WTC11 (cell line): ENCODE data around the gene SLC25A12. TPM values are rescaled to one million over a fixed set of nuclear protein-coding genes. Genes with fewer than 3 reads are reported as not detected.
A peak's percentile ranks its signal among the peaks of the same experiment; 100 is the strongest.

Source experiments
- ATAC-seq: fragments of 200-7000 bp; cut with Tn5 transposase; 2 replicates; pipeline ENCODE4 v1.10.0; 2021; ENCODE audit warnings: mild to moderate bottlenecking, moderate library complexity
- Bru-seq: library from RNA; stranded (reverse); fragments of 400-500 nt; gene quantifications from one replicate; lab custom pipeline; 2021; lab: Mats Ljungman, UMichigan
- CTCF ChIA-PET: fragments of 300-600 bp; sonication (Branson Sonifier 250); formaldehyde crosslinking; loops from one replicate; lab custom pipeline; 2021; ENCODE audit warnings: antibody characterized with exemption; lab: Charles Lee
- POLR2A ChIA-PET: fragments of 350-600 bp; sonication (Branson Sonifier 250); formaldehyde crosslinking; loops from one replicate; lab custom pipeline; 2021; ENCODE audit warnings: antibody characterized with exemption; lab: Charles Lee
- DNase-seq: peaks from one replicate; pipeline ENCODE4 v3.0.0; 2021; ENCODE audit warnings: low spot score
- H3K27ac Mint-ChIP-seq: 2 replicates; pipeline ENCODE4 v1.8.0; 2021; ENCODE audit warnings: mixed read lengths
- H3K27me3 Mint-ChIP-seq: 2 replicates; pipeline ENCODE4 v1.8.0; 2021; ENCODE audit warnings: low read depth, mild to moderate bottlenecking, moderate library complexity, mixed read lengths
- H3K36me3 Mint-ChIP-seq: 2 replicates; pipeline ENCODE4 v1.8.0; 2021; ENCODE audit warnings: mixed read lengths
- H3K4me1 Mint-ChIP-seq: 2 replicates; pipeline ENCODE4 v1.8.0; 2022; ENCODE audit warnings: mixed read lengths
- H3K4me3 Mint-ChIP-seq: 2 replicates; pipeline ENCODE4 v1.8.0; 2021; ENCODE audit warnings: mild to moderate bottlenecking, moderate library complexity, mixed read lengths
- H3K9me3 Mint-ChIP-seq: 2 replicates; pipeline ENCODE4 v1.8.0; 2021; ENCODE audit warnings: mixed read lengths
- ATF6 ChIP-seq: sonication (generic); formaldehyde crosslinking; IDR thresholded peaks from 2 replicates; pipeline ENCODE4 v1.8.1; 2023; ENCODE audit warnings: mild to moderate bottlenecking, missing genetic modification reagents
- ELF4 ChIP-seq: sonication (generic); formaldehyde crosslinking; IDR thresholded peaks from 2 replicates; pipeline ENCODE4 v1.8.1; 2022; ENCODE audit warnings: low read depth, mild to moderate bottlenecking, moderate library complexity, missing genetic modification reagents
- ESRRA ChIP-seq: sonication (generic); formaldehyde crosslinking; IDR thresholded peaks from 2 replicates; pipeline ENCODE4 v1.8.1; 2022; ENCODE audit warnings: mild to moderate bottlenecking, missing genetic modification reagents, borderline replicate concordance
- FOXK1 ChIP-seq: sonication (generic); formaldehyde crosslinking; IDR thresholded peaks from 2 replicates; pipeline ENCODE4 v1.8.0; 2022; ENCODE audit warnings: mild to moderate bottlenecking, moderate library complexity, missing genetic modification reagents
- FOXP1 ChIP-seq: sonication (generic); formaldehyde crosslinking; IDR thresholded peaks from 2 replicates; pipeline ENCODE4 v1.8.0; 2022; ENCODE audit warnings: missing genetic modification reagents, mild to moderate bottlenecking, moderate library complexity, borderline replicate concordance
- IRF2 ChIP-seq: sonication (generic); formaldehyde crosslinking; IDR thresholded peaks from 2 replicates; pipeline ENCODE4 v1.8.0; 2022; ENCODE audit warnings: low read depth, missing genetic modification reagents, borderline replicate concordance
- KAT7 ChIP-seq: sonication (generic); formaldehyde crosslinking; IDR thresholded peaks from 2 replicates; pipeline ENCODE4 v1.8.1; 2023; ENCODE audit warnings: missing genetic modification reagents, mild to moderate bottlenecking, borderline replicate concordance
- MAX ChIP-seq: sonication (generic); formaldehyde crosslinking; IDR thresholded peaks from 2 replicates; pipeline ENCODE4 v1.8.0; 2022; ENCODE audit warnings: mild to moderate bottlenecking, missing genetic modification reagents
- NFE2L1 ChIP-seq: sonication (generic); formaldehyde crosslinking; IDR thresholded peaks from 2 replicates; pipeline ENCODE4 v1.8.1; 2023; ENCODE audit warnings: missing genetic modification reagents
- PREB ChIP-seq: sonication (generic); formaldehyde crosslinking; IDR thresholded peaks from 2 replicates; pipeline ENCODE4 v1.8.1; 2022; ENCODE audit warnings: mild to moderate bottlenecking, missing genetic modification reagents, moderate library complexity, borderline replicate concordance
- RELA ChIP-seq: sonication (generic); formaldehyde crosslinking; IDR thresholded peaks from 2 replicates; pipeline ENCODE4 v1.8.1; 2022; ENCODE audit warnings: missing genetic modification reagents, mild to moderate bottlenecking, borderline replicate concordance
- SP1 ChIP-seq: sonication (generic); formaldehyde crosslinking; conservative IDR thresholded peaks from 2 replicates; pipeline ENCODE4 v1.8.1; 2022; ENCODE audit warnings: missing genetic modification reagents
- TEAD1 ChIP-seq: sonication (generic); formaldehyde crosslinking; IDR thresholded peaks from 2 replicates; pipeline ENCODE4 v1.8.0; 2022; ENCODE audit warnings: mild to moderate bottlenecking, missing genetic modification reagents
- ZNF138 ChIP-seq: sonication (generic); formaldehyde crosslinking; conservative IDR thresholded peaks from 2 replicates; pipeline ENCODE4 v1.8.1; 2022; ENCODE audit warnings: mild to moderate bottlenecking, moderate library complexity, missing genetic modification reagents
- ZNF317 ChIP-seq: sonication (generic); formaldehyde crosslinking; IDR thresholded peaks from 2 replicates; pipeline ENCODE4 v1.8.1; 2023; ENCODE audit warnings: low read depth, mild to moderate bottlenecking, moderate library complexity, missing genetic modification reagents, borderline replicate concordance
- ZNF396 ChIP-seq: fragments of 250-450 bp; sonication (Bioruptor Pico); IDR thresholded peaks from 2 replicates; pipeline ENCODE4 v1.8.0; 2021; ENCODE audit warnings: mild to moderate bottlenecking, moderate library complexity, borderline replicate concordance
- long read RNA-seq, 3 experiments: library from RNA in 1 of 3; library from capped mRNA in 1 of 3; library from polyadenylated mRNA in 1 of 3; unstranded in 2 of 3; stranded (forward) in 1 of 3; transcript quantifications; one replicate each; pipeline ENCODE4 v2.0.0, GENCODE V29; 2021
- total RNA-seq: library from RNA; stranded (reverse); gene quantifications from 3 replicates; pipeline ENCODE4 v1.2.3, GENCODE V29; 2021
- TF ChIP-seq, protein P1 (sequence below): sonication (generic); formaldehyde crosslinking; IDR thresholded peaks from 2 replicates; pipeline ENCODE4 v1.8.0; 2022; ENCODE audit warnings: mild to moderate bottlenecking, missing genetic modification reagents
- TF ChIP-seq, protein P2 (sequence below): sonication (generic); formaldehyde crosslinking; IDR thresholded peaks from 2 replicates; pipeline ENCODE4 v1.8.1; 2023; ENCODE audit warnings: mild to moderate bottlenecking, moderate library complexity, missing genetic modification reagents
- TF ChIP-seq, protein P3 (sequence below): sonication (generic); formaldehyde crosslinking; IDR thresholded peaks from 2 replicates; pipeline ENCODE4 v1.8.1; 2022; ENCODE audit warnings: mild to moderate bottlenecking, moderate library complexity, missing genetic modification reagents

Gene SLC25A12, protein sequence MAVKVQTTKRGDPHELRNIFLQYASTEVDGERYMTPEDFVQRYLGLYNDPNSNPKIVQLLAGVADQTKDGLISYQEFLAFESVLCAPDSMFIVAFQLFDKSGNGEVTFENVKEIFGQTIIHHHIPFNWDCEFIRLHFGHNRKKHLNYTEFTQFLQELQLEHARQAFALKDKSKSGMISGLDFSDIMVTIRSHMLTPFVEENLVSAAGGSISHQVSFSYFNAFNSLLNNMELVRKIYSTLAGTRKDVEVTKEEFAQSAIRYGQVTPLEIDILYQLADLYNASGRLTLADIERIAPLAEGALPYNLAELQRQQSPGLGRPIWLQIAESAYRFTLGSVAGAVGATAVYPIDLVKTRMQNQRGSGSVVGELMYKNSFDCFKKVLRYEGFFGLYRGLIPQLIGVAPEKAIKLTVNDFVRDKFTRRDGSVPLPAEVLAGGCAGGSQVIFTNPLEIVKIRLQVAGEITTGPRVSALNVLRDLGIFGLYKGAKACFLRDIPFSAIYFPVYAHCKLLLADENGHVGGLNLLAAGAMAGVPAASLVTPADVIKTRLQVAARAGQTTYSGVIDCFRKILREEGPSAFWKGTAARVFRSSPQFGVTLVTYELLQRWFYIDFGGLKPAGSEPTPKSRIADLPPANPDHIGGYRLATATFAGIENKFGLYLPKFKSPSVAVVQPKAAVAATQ
- 7.3 to 9.0 TPM (median 7.8 TPM) in 3 replicates for total RNA-seq
- percentile 58 among the genes with signal in this experiment for Bru-seq, nascent RNA
- long read RNA-seq, experiment 1, transcript SLC25A12-202 (18 exons, 2,979 nt) = major isoform, 16 of 34 reads
- long read RNA-seq, experiment 1, partial matches to known transcripts = 3 of 34 reads
- long read RNA-seq, experiment 1, other reads (novel, unspliced or antisense) = 14 of 34 reads
- long read RNA-seq, experiment 2, partial matches to known transcripts = 3 of 8 reads
- long read RNA-seq, experiment 2, other reads (novel, unspliced or antisense) = 1 of 8 reads
- long read RNA-seq, experiment 3, partial matches to known transcripts = 2 of 9 reads
- long read RNA-seq, experiment 3, other reads (novel, unspliced or antisense) = 4 of 9 reads

- peaks cover 5% of the 10 kb centered on the region; the same call in 1 of the 2 replicates for H3K36me3 Mint-ChIP-seq
- peak; percentile 78 for DNase-seq
- H3K4me1 Mint-ChIP-seq = peaks cover 14% of the 10 kb centered on the region
- H3K9me3 Mint-ChIP-seq = peaks cover 12% of the 10 kb centered on the region; the same call in 1 of the 2 replicates
- peak within 1 kb of the TSS; percentile 79 for H3K27ac Mint-ChIP-seq
- peak within 1 kb of the TSS; percentile 93 for H3K4me3 Mint-ChIP-seq
- TF ChIP-seq SP1 = peak; percentile 32; the same call in 1 of the 2 replicates
- TF ChIP-seq RELA (CRISPR knock-in tag) = no peak
- no peak for TF ChIP-seq IRF2
- TF ChIP-seq ELF4 (CRISPR knock-in tag) = peak; percentile 73; the same call in 1 of the 2 replicates
- TF ChIP-seq ZNF317 (CRISPR knock-in tag) = no peak
- no peak for TF ChIP-seq ZNF396 (CRISPR knock-in tag)
- 0 out of 2 replicates have a peak, but pooled peaks have one; percentile 41 for TF ChIP-seq NFE2L1 (CRISPR knock-in tag)
- TF ChIP-seq ZNF138 (CRISPR knock-in tag) = no peak
- TF ChIP-seq, protein P1, sequence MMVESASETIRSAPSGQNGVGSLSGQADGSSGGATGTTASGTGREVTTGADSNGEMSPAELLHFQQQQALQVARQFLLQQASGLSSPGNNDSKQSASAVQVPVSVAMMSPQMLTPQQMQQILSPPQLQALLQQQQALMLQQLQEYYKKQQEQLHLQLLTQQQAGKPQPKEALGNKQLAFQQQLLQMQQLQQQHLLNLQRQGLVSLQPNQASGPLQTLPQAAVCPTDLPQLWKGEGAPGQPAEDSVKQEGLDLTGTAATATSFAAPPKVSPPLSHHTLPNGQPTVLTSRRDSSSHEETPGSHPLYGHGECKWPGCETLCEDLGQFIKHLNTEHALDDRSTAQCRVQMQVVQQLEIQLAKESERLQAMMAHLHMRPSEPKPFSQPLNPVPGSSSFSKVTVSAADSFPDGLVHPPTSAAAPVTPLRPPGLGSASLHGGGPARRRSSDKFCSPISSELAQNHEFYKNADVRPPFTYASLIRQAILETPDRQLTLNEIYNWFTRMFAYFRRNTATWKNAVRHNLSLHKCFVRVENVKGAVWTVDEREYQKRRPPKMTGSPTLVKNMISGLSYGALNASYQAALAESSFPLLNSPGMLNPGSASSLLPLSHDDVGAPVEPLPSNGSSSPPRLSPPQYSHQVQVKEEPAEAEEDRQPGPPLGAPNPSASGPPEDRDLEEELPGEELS (CRISPR knock-in tag) = peak; percentile 30; the same call in 1 of the 2 replicates
- TF ChIP-seq, protein P2, sequence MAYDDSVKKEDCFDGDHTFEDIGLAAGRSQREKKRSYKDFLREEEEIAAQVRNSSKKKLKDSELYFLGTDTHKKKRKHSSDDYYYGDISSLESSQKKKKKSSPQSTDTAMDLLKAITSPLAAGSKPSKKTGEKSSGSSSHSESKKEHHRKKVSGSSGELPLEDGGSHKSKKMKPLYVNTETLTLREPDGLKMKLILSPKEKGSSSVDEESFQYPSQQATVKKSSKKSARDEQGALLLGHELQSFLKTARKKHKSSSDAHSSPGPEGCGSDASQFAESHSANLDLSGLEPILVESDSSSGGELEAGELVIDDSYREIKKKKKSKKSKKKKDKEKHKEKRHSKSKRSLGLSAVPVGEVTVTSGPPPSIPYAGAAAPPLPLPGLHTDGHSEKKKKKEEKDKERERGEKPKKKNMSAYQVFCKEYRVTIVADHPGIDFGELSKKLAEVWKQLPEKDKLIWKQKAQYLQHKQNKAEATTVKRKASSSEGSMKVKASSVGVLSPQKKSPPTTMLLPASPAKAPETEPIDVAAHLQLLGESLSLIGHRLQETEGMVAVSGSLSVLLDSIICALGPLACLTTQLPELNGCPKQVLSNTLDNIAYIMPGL (CRISPR knock-in tag) = peak; percentile 46; the same call in 1 of the 2 replicates
- TF ChIP-seq, protein P3, sequence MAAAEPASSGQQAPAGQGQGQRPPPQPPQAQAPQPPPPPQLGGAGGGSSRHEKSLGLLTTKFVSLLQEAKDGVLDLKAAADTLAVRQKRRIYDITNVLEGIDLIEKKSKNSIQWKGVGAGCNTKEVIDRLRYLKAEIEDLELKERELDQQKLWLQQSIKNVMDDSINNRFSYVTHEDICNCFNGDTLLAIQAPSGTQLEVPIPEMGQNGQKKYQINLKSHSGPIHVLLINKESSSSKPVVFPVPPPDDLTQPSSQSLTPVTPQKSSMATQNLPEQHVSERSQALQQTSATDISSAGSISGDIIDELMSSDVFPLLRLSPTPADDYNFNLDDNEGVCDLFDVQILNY = peak; percentile 78
- TF ChIP-seq TEAD1 (CRISPR knock-in tag) = peak; percentile 44; the same call in 1 of the 2 replicates
- TF ChIP-seq PREB = no peak
- TF ChIP-seq FOXP1 = peak; percentile 65; the same call in 1 of the 2 replicates
- no peak for TF ChIP-seq ATF6 (CRISPR knock-in tag)
- TF ChIP-seq FOXK1 (CRISPR knock-in tag) = peak; percentile 13; the same call in 1 of the 2 replicates
- no peak for TF ChIP-seq ESRRA (CRISPR knock-in tag)
- TF ChIP-seq KAT7 (CRISPR knock-in tag) = 0 out of 2 replicates have a peak, but pooled peaks have one; percentile 73
- TF ChIP-seq MAX (CRISPR knock-in tag) = peak; percentile 62; the same call in 1 of the 2 replicates
- TF ChIP-seq, all 79 proteins: peak for 11
- ChIA-PET CTCF (interaction anchor here (0.9 to 1.3 kb wide), 3 partner anchors 28 to 233 kb away, joined by 3 read pairs; partner anchors contain the start of gene HAT1), POLR2A (interaction anchor here (1.5 to 2.3 kb wide), 2 partner anchors 11 to 28 kb away, joined by 7 to 8 read pairs; partner anchors contain the start of gene HAT1)
- peak; percentile 96 for ATAC-seq
- H3K27me3 Mint-ChIP-seq = no peaks in the 10 kb centered on the region
Observed at GRCh38 chr2:171893824-171894611, at the start of gene SLC25A12. Gene SLC25A12, minus strand, starts transcription at chr2:171894244. Its CDS starts 30 bp downstream, at chr2:171894214.
